Osteoblast (primary cell): ENCODE data around the gene RASD1. TPM values are rescaled to one million over a fixed set of nuclear protein-coding genes. Genes with fewer than 3 reads are reported as not detected.

Source experiments
- DNase-seq: peaks from one replicate; pipeline ENCODE4 v3.0.0; 2011; ENCODE audit warnings: low spot score, mixed read lengths; ENCODE audit not compliant: insufficient read length; ENCODE audit errors: missing footprints
- H2AFZ ChIP-seq: 2 replicates; pipeline ENCODE4 v1.6.0; 2011; ENCODE audit warnings: mild to moderate bottlenecking, low read length
- H3K27ac ChIP-seq: 2 replicates; pipeline ENCODE4 v1.5.1; 2011; ENCODE audit warnings: mild to moderate bottlenecking, low read depth, low read length, moderate library complexity
- H3K27me3 ChIP-seq: 2 replicates; pipeline ENCODE4 v1.6.0; 2012; ENCODE audit warnings: mild to moderate bottlenecking, control low read depth, inconsistent platforms, low read length, moderate library complexity; ENCODE audit not compliant: insufficient read depth
- H3K36me3 ChIP-seq: 2 replicates; pipeline ENCODE4 v1.5.1; 2011; ENCODE audit warnings: mild to moderate bottlenecking, low read length, control low read depth, moderate library complexity; ENCODE audit not compliant: insufficient read depth
- H3K4me1 ChIP-seq: 2 replicates; pipeline ENCODE4 v1.5.1; 2011; ENCODE audit warnings: mild to moderate bottlenecking, low read length, control low read depth, moderate library complexity; ENCODE audit not compliant: insufficient read depth
- H3K4me2 ChIP-seq: 2 replicates; pipeline ENCODE4 v1.6.0; 2011; ENCODE audit warnings: mild to moderate bottlenecking, low read length; ENCODE audit not compliant: insufficient read depth
- H3K4me3 ChIP-seq: fragments of 200-600 bp; sonication (generic); 3 replicates; pipeline ENCODE4 v1.5.1; 2012; ENCODE audit warnings: mild to moderate bottlenecking, low read length, inconsistent platforms; ENCODE audit not compliant: insufficient read depth
- H3K79me2 ChIP-seq: 2 replicates; pipeline ENCODE4 v1.6.0; 2012; ENCODE audit warnings: mild to moderate bottlenecking, low read length, control low read depth, inconsistent platforms; ENCODE audit not compliant: insufficient read depth
- H3K9me3 ChIP-seq: 2 replicates; pipeline ENCODE4 v1.5.1; 2011; ENCODE audit warnings: low read depth, low read length, control low read depth
- H4K20me1 ChIP-seq: 2 replicates; pipeline ENCODE4 v1.6.0; 2012; ENCODE audit warnings: mild to moderate bottlenecking, low read length, control low read depth; ENCODE audit not compliant: insufficient read depth
- total RNA-seq: library from RNA; depleted of rRNA; stranded (reverse); fragments of >200 nt; gene quantifications from 2 replicates; pipeline ENCODE4 v1.2.3, GENCODE V29; 2012
- TF ChIP-seq, protein P1 (sequence below): IDR thresholded peaks from 2 replicates; pipeline ENCODE4 v1.5.1; 2011; ENCODE audit warnings: mild to moderate bottlenecking, low read depth, low read length, moderate library complexity; ENCODE audit errors: extremely low read depth

The RASD1 gene
- total RNA-seq, 1 donor = 13.8 TPM

DNA sequence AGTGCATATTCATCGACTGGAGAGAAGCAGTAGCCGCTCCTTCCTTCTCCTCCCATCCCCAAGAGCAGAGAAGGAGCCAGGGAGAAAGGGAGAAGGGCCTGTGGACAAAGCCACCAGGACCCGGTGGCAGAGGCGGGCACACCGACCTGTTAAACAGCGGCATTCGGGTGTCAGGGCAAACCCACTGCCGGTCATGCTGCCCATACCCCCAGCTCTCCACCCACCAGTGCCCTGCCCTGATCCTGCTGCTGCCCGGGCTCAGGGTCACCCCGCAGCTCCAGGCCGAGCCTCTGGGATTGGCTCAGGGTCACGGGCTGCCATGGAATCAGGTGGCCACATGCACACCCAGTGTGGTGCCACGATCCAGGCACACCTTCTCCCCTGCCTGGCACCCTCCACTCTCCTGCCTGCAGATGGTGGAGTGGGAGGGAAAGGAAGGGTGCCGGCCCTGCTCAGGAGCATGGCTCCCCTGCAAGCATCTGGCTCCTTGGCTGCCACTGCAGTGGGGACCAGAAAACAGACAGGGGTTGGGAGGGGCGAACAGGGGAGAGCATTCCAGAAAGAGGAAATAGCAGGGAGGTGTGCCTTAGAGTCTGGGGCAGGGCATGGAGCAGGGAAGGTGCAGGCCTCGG is 18.3 kb upstream of the RASD1 start:
- H3K4me1 ChIP-seq = peaks cover 44% of the 10 kb centered on the region
- H3K4me3 ChIP-seq = no peak overlapping the region
- no peaks in the 10 kb centered on the region for H3K79me2 ChIP-seq
- H3K36me3 ChIP-seq = no peaks in the 10 kb centered on the region
- no peaks in the 10 kb centered on the region for H3K27me3 ChIP-seq
- no peaks in the 10 kb centered on the region for H4K20me1 ChIP-seq
- no peak overlapping the region for H2AFZ ChIP-seq
- H3K4me2 ChIP-seq = peak overlapping the region; percentile 72
- TF ChIP-seq, protein P1, sequence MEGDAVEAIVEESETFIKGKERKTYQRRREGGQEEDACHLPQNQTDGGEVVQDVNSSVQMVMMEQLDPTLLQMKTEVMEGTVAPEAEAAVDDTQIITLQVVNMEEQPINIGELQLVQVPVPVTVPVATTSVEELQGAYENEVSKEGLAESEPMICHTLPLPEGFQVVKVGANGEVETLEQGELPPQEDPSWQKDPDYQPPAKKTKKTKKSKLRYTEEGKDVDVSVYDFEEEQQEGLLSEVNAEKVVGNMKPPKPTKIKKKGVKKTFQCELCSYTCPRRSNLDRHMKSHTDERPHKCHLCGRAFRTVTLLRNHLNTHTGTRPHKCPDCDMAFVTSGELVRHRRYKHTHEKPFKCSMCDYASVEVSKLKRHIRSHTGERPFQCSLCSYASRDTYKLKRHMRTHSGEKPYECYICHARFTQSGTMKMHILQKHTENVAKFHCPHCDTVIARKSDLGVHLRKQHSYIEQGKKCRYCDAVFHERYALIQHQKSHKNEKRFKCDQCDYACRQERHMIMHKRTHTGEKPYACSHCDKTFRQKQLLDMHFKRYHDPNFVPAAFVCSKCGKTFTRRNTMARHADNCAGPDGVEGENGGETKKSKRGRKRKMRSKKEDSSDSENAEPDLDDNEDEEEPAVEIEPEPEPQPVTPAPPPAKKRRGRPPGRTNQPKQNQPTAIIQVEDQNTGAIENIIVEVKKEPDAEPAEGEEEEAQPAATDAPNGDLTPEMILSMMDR = no peak
- DNase-seq = peak; percentile 67
- H3K27ac ChIP-seq = peak overlapping the region; percentile 93
- no peaks in the 10 kb centered on the region for H3K9me3 ChIP-seq

DNA sequence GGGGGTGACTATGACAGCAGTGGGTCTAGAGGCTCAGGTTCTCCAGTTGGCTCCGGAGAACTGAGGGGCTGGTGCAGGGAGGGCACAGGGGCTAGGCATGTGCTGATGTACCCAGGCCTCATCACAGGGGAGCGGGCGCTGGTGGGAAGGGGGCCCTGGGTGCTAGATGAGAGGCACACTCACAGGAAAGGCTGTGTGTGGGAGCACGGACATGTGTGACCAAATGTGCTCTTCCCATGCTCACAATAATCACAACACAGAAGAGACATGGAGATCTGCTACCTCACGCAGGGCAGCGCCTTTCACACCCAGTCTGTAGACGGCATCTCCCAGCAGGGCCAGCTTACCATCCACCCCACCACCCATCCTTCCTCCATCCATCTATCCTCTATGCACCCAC is 17.4 kb upstream of the RASD1 start:
- Histone ChIP-seq H4K20me1 (no peaks in the 10 kb centered on the region), H3K9me3 (no peaks in the 10 kb centered on the region), H3K36me3 (no peaks in the 10 kb centered on the region), H3K79me2 (no peaks in the 10 kb centered on the region), H3K4me3 (no peak overlapping the region), H3K27me3 (no peaks in the 10 kb centered on the region), H3K27ac (no peak overlapping the region), H3K4me2 (no peak overlapping the region), H3K4me1 (peaks cover 44% of the 10 kb centered on the region), H2AFZ (no peak overlapping the region)
- TF ChIP-seq, protein P1 = no peak
- DNase-seq = peak; percentile 19

DNA sequence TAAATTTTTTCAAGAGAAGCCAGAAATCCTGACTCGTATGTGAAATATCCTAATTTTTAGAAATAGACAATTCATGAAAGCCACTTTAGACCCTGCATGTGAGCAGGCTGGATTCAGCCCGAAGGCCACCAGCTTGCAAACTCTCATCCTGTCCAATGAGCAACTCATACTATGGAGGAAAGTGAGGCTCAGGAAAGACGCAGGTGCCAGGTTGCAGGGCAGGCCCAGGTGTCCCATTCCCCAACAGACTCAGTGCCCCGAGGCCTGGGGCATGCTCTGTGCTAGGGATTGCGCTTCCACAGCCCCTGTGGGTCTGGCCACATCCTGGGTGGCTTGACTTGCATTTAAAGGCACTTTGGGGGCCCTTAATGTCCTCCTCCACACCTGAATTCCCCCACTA is 16.7 kb upstream of the RASD1 start:
- H3K4me2 ChIP-seq = no peak overlapping the region
- no peaks in the 10 kb centered on the region for H3K79me2 ChIP-seq
- no peak overlapping the region for H2AFZ ChIP-seq
- H4K20me1 ChIP-seq = no peaks in the 10 kb centered on the region
- peak; percentile 29 for DNase-seq
- no peaks in the 10 kb centered on the region for H3K9me3 ChIP-seq
- H3K4me1 ChIP-seq = peaks cover 44% of the 10 kb centered on the region
- TF ChIP-seq, protein P1 = no peak
- no peaks in the 10 kb centered on the region for H3K27me3 ChIP-seq
- H3K27ac ChIP-seq = peak overlapping the region; percentile 61
- no peak overlapping the region for H3K4me3 ChIP-seq
- H3K36me3 ChIP-seq = no peaks in the 10 kb centered on the region

DNA sequence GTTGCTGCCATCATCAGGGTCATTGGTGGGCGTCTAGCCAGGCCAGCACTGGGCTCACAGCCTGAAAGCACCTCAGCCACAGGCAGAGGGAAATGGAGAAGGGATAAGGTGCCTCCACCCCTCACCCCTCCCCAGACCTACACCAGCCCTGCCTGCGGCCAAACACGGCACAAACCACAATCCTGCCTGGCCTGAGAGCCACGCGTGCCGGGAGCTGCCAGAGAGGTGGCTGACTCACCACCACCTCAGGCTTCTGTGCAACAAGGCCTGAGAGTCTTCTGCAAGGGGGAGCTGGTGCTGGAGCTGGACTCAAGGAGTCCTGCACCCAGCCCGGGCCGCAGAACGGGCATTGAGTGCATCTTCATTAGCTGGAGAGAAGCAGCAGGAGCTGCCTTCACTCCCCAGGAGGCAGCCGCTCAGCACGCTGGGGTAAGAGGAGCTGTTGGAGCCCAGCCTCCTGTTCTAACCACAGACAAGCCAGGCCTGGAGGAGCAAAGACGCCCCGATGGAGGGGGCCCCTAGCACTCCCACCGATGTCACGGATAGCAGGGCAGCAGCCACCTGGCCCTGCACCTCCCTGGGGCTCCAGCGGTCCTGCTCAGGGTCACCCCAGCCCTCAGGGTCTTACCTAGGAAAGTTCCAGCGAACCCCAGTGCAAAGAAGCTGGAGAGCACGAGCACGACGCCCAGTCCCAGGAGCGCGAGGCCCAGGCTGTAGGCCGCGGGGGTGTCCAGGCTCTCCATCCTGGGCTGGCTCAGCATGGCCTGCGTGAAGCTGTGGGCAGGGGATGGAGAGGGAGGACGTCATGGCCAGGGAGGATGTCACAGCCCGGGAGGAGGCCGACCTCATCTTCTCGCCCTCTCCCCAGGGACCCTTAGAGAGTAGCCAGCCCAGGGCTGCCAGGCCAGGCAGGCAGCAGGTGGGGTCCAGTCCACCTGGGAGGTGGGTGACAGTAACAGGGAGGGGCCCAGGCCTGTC is 16.0 kb upstream of the RASD1 start:
- H3K27ac ChIP-seq = peak overlapping the region; percentile 61
- H3K4me2 ChIP-seq = no peak overlapping the region
- TF ChIP-seq, protein P1 = no peak
- no peak overlapping the region for H3K4me3 ChIP-seq
- no peaks in the 10 kb centered on the region for H3K79me2 ChIP-seq
- H4K20me1 ChIP-seq = no peaks in the 10 kb centered on the region
- no peaks in the 10 kb centered on the region for H3K27me3 ChIP-seq
- peak; percentile 100 for DNase-seq
- H2AFZ ChIP-seq = no peak overlapping the region
- H3K4me1 ChIP-seq = peaks cover 44% of the 10 kb centered on the region
- H3K9me3 ChIP-seq = no peaks in the 10 kb centered on the region
- H3K36me3 ChIP-seq = no peaks in the 10 kb centered on the region
